NCI-H82 treated with DMSO at 0.1 percent for 48 hours (cell line): ENCODE results near the gene ZCCHC4.
"Not testable (repeated sequence)": the region's sequence is repeated elsewhere in the genome, so short reads cannot be mapped to it uniquely, and the experiment has no call there.

Source experiments
- DNase-seq: peaks from one replicate; lab custom pipeline; 2025; ENCODE audit not compliant: unreplicated experiment; lab: John Stamatoyannopoulos, UW

The ZCCHC4 gene

GRCh38 chr4:25320336-25320735 lies 7.8 kb downstream of the ZCCHC4 start:
- DNase-seq, result no peak

- no peak for DNase-seq
Observed at GRCh38 chr4:25320773-25321172, 8.2 kb downstream of the ZCCHC4 start.

- DNase-seq, result no peak
Observed at GRCh38 chr4:25321703-25322102, 9.1 kb downstream of the ZCCHC4 start.

- not testable (repeated sequence) for DNase-seq
Observed at GRCh38 chr4:25328463-25328862, 15.9 kb downstream of the ZCCHC4 start.

GRCh38 chr4:25330335-25330734 lies 17.8 kb downstream of the ZCCHC4 start:
- no peak for DNase-seq

- no peak for DNase-seq
Observed at GRCh38 chr4:25330905-25331808, 18.6 kb downstream of the ZCCHC4 start.

GRCh38 chr4:25343671-25344070 lies 31.1 kb downstream of the ZCCHC4 start:
- DNase-seq, result no peak

- DNase-seq, result no peak
Observed at GRCh38 chr4:25345744-25346143, 33.2 kb downstream of the ZCCHC4 start.

- DNase-seq, result no peak
Observed at GRCh38 chr4:25346913-25347312, 34.3 kb downstream of the ZCCHC4 start.

GRCh38 chr4:25347473-25347872 lies 34.9 kb downstream of the ZCCHC4 start:
- no peak for DNase-seq

GRCh38 chr4:25347971-25348370 lies 35.4 kb downstream of the ZCCHC4 start:
- DNase-seq, result no peak

GRCh38 chr4:25350561-25350960 lies 38.0 kb downstream of the ZCCHC4 start:
- DNase-seq, result no peak

GRCh38 chr4:25351777-25352416 lies 39.3 kb downstream of the ZCCHC4 start:
- DNase-seq, result no peak

- DNase-seq, result no peak
Observed at GRCh38 chr4:25356068-25356467, 43.5 kb downstream of the ZCCHC4 start.

GRCh38 chr4:25358515-25359275 lies 46.1 kb downstream of the ZCCHC4 start:
- DNase-seq, result no peak

- no peak for DNase-seq
Observed at GRCh38 chr4:25361253-25361652, 48.7 kb downstream of the ZCCHC4 start.

- no peak for DNase-seq
Observed at GRCh38 chr4:25367004-25367621, 54.5 kb downstream of the ZCCHC4 start.

- no peak for DNase-seq
Observed at GRCh38 chr4:25367877-25368276, 55.3 kb downstream of the ZCCHC4 start.

- no peak for DNase-seq
Observed at GRCh38 chr4:25368315-25368714, 55.7 kb downstream of the ZCCHC4 start.

GRCh38 chr4:25370242-25370641 lies 57.7 kb downstream of the ZCCHC4 start:
- no peak for DNase-seq

GRCh38 chr4:25372549-25372948 lies 60.0 kb downstream of the ZCCHC4 start:
- not testable (repeated sequence) for DNase-seq
